ENCODE measurements around the gene NAA25. TPM values are rescaled to one million over a fixed set of nuclear protein-coding genes. Genes with fewer than 3 reads are reported as not detected.

Gene NAA25
- total and polyA plus RNA-seq, 2 of the 4 experiments (the other 2 are of a cell fraction), result 10.3 to 25.5 TPM

DNA sequence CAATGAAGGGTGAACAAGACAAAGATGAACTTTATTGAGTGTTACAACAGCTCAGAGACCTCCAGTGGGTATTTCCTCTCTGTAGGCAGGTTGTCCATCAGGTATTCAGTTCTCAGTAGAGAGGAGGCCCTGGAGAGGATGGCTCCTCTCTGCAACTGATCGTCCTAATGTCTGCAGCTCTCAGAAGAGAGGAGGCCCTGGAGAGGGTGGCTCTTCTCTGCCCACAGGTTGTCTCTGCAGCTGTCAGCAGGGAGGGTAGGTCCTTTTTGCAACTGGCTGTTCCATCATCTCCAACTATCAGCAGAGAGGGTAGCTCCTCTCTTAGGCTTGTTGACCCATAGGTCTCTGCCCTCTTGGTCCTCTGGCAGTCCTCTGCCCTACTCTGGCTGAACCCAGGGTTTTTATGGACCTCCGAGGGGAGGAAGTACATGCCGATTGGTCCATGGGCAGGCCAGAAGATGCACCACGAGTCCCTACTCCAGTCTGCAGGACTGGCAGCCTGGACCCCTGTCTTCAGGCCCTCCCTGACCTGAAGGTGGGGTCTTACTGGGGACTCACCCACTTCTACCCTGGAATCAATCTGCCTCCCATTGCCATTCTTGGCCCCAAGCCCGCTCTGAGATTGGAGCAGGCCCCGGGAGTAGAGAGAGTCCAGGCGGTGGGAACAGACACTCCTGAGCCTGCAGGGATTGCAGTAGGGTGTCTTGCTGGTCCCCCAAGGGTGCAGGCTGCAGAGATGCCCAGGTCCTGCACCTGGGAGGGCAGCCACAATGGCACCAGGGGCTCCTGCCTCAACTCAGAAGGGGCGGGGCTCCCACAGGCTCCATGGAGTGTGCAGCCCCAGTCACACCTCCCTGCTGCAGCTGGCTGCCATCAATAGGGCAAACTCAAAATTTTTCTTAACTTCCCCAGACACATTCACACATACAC is 97.9 kb downstream of the NAA25 start:
- Histone ChIP-seq H3K27me3 (ENCODE audit: control insufficient read depth, insufficient read depth, low read length) (no peaks in the 10 kb centered on the region), H2BK120ac (ENCODE audit: low read depth, low read length) (no peak overlapping the region), H4K8ac (ENCODE audit: low read depth in 2 of 2, low read length in 2 of 2) (no peak overlapping the region), H3K9me3 (ENCODE audit: control insufficient read depth, insufficient read depth, low read length) (no peaks in the 10 kb centered on the region), H3K56ac (ENCODE audit: extremely low read depth, insufficient read depth, low read length) (no peak overlapping the region), H3K4me2 (ENCODE audit: low read depth, low read length) (no peak overlapping the region), H4K5ac (ENCODE audit: low read depth, low read length) (no peak overlapping the region), H2BK20ac (ENCODE audit: low read depth, low read length) (no peak overlapping the region), H2AK9ac (replicated peaks; ENCODE audit: low read depth, low read length, poor library complexity) (no peak overlapping the region), H3K36me3 (ENCODE audit: control insufficient read depth, insufficient read depth, low read length) (no peaks in the 10 kb centered on the region), H3K27ac (ENCODE audit: insufficient read depth, low read length) (no peak overlapping the region), H2BK15ac (ENCODE audit: low read depth, low read length) (no peak overlapping the region), H3K14ac (replicated peaks; ENCODE audit: low read depth, low read length) (no peak overlapping the region), H3K23ac (ENCODE audit: low read depth, low read length) (no peak overlapping the region), H3K79me1 (ENCODE audit: low read depth in 1 of 2, low read length in 2 of 2) (peaks cover 22 to 43% of the 10 kb centered on the region in 2 experiments), H4K20me1 (ENCODE audit: insufficient read depth, low read length) (peaks cover 7% of the 10 kb centered on the region; the same call in 1 of the 2 replicates), H3K18ac (ENCODE audit: low read depth, low read length) (no peak overlapping the region), H2AFZ (replicated peaks; ENCODE audit: low read length, poor library complexity) (no peak overlapping the region), H3K9me1 (ENCODE audit: insufficient read depth, low read length) (peaks cover 13% of the 10 kb centered on the region), H3K9ac (ENCODE audit: low read depth, low read length) (no peak overlapping the region), H3K4me3 (ENCODE audit: insufficient read depth, low read depth, low read length) (no peak overlapping the region), H4K91ac (ENCODE audit: insufficient read depth, low read depth, low read length) (no peak overlapping the region), H3K4ac (ENCODE audit: low read depth, low read length) (no peak overlapping the region), H2AK5ac (ENCODE audit: low read depth, low read length) (no peak overlapping the region), H3K4me1 (ENCODE audit: control insufficient read depth, insufficient read depth, low read length) (peaks cover 5% of the 10 kb centered on the region), H2BK5ac (ENCODE audit: low read depth, low read length, poor library complexity, severe bottlenecking) (no peak overlapping the region)
- CTCF ChIA-PET, result no interaction called here
- intact Hi-C loops (cut with micrococcal nuclease) (no loop called here), in situ Hi-C loops (cut with MboI; ENCODE audit: low sequenced_read_pairs) (no loop called here), dilution Hi-C loops (cut with HindIII; ENCODE audit: low sequenced_read_pairs, unreplicated experiment) (no loop called here)
- POLR2A ChIA-PET (ENCODE audit: unreplicated experiment), result no interaction called here
- BruUV-seq (replicated peaks), result no TSS peak
- WGBS, 2 experiments (ENCODE audit: extremely low coverage in 2 of 2, insufficient read length in 1 of 2), result 96% methylated on average over 3 of the region's 8 CpGs; no CpG with 5 or more reads in 1 of the 2 experiments
- ATAC-seq (ENCODE audit: low read depth) (no peak), DNase-seq (no peak)
- TF ChIP-seq MAZ (IDR thresholded peaks at IDR 0.05; ENCODE audit: borderline replicate concordance, low read depth, low read length), result no peak
- TF ChIP-seq RFX5 (IDR thresholded peaks at IDR 0.05; ENCODE audit: low read depth, low read length), result no peak
- TF ChIP-seq RCOR1 (IDR thresholded peaks at IDR 0.05; ENCODE audit: insufficient replicate concordance, low read length), result no peak
- TF ChIP-seq SMC3 (IDR thresholded peaks at IDR 0.05; ENCODE audit: low read depth, low read length), result no peak
- TF ChIP-seq FOS (IDR thresholded peaks at IDR 0.05; ENCODE audit: low read depth, low read length), result no peak
- TF ChIP-seq CEBPB (IDR thresholded peaks at IDR 0.05; ENCODE audit: low read depth, low read length), result no peak
- no peak for TF ChIP-seq MAFK (IDR thresholded peaks at IDR 0.05; ENCODE audit: low read depth, low read length)
- no peak for TF ChIP-seq MXI1 (IDR thresholded peaks at IDR 0.05; ENCODE audit: borderline replicate concordance, low read depth, low read length)
- TF ChIP-seq, protein P1, sequence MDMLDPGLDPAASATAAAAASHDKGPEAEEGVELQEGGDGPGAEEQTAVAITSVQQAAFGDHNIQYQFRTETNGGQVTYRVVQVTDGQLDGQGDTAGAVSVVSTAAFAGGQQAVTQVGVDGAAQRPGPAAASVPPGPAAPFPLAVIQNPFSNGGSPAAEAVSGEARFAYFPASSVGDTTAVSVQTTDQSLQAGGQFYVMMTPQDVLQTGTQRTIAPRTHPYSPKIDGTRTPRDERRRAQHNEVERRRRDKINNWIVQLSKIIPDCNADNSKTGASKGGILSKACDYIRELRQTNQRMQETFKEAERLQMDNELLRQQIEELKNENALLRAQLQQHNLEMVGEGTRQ (IDR thresholded peaks at IDR 0.05; ENCODE audit: low read depth, low read length), result no peak
- no peak for TF ChIP-seq CTCF (conservative IDR thresholded peaks at IDR 0.05; ENCODE audit: low read depth, low read length)
- TF ChIP-seq CHD1 (IDR thresholded peaks at IDR 0.05; ENCODE audit: low read depth, low read length), result no peak
- TF ChIP-seq NFE2L2 (IDR thresholded peaks at IDR 0.05; ENCODE audit: low read depth, low read length), result no peak
- TF ChIP-seq POLR2A (IDR thresholded peaks at IDR 0.05; ENCODE audit: low read depth, low read length), result no peak
- no peak for TF ChIP-seq BHLHE40 (IDR thresholded peaks at IDR 0.05; ENCODE audit: low read depth, low read length)
- no peak for TF ChIP-seq RAD21 (IDR thresholded peaks at IDR 0.05; ENCODE audit: low read length)

Measured in IMR-90 (cell line).